HAP-1 (cell line): ENCODE measurements around the gene GREB1.

ENCODE experiments used
- DNase-seq, 2 experiments: peaks; one replicate each; pipeline ENCODE4 v3.0.0-alpha.2; 2016 to 2020; ENCODE audit warnings: low spot score in 2 of 2
- H3K27me3 ChIP-seq: fragments of 250-450 bp; sonication (Bioruptor Pico); 2 replicates; pipeline ENCODE4 v1.5.1; 2020; ENCODE audit warnings: low read depth, mild to moderate bottlenecking, moderate library complexity
- H3K36me3 ChIP-seq: fragments of 250-450 bp; sonication (Bioruptor Pico); replicated peaks from 2 replicates; pipeline ENCODE4 v1.5.1; 2020; ENCODE audit warnings: mild to moderate bottlenecking
- H3K4me1 ChIP-seq: fragments of 250-450 bp; sonication (Bioruptor Pico); 2 replicates; pipeline ENCODE4 v1.5.1; 2020; ENCODE audit warnings: mild to moderate bottlenecking
- H3K4me3 ChIP-seq: fragments of 250-450 bp; sonication (Bioruptor Pico); 2 replicates; pipeline ENCODE4 v1.5.1; 2020; ENCODE audit warnings: mild to moderate bottlenecking, moderate library complexity
- H3K9me3 ChIP-seq: fragments of 250-450 bp; sonication (Bioruptor Pico); 2 replicates; pipeline ENCODE4 v1.5.1; 2020; ENCODE audit warnings: mild to moderate bottlenecking, moderate library complexity
- in situ Hi-C: fragments of 300-500 bp; cut with MboI; formaldehyde crosslinking; loops from 3 replicates; pipeline ENCODE4 v1.14.3; 2020; ENCODE audit warnings: low sequenced_read_pairs, inconsistent platforms, mixed read lengths

GREB1 gene

GRCh38 chr2:11551569-11552259 lies 17.9 kb downstream of the GREB1 start:
- in situ Hi-C loops: no loop called here

GRCh38 chr2:11552260-11552638 lies 18.4 kb downstream of the GREB1 start:
- no peaks in the 10 kb centered on the region for H3K9me3 ChIP-seq
- no peak overlapping the region for H3K4me3 ChIP-seq
- no peaks in the 10 kb centered on the region for H3K36me3 ChIP-seq
- H3K27me3 ChIP-seq: no peaks in the 10 kb centered on the region
- peaks cover 3% of the 10 kb centered on the region for H3K4me1 ChIP-seq
- DNase-seq: no peak
- in situ Hi-C loops: no loop called here

More at GRCh38 chr2:11551569-11552259, 17.9 kb downstream of the GREB1 start:
- Histone ChIP-seq H3K4me1 (peaks cover 3% of the 10 kb centered on the region), H3K4me3 (no peak overlapping the region), H3K36me3 (no peaks in the 10 kb centered on the region), H3K9me3 (no peaks in the 10 kb centered on the region), H3K27me3 (no peaks in the 10 kb centered on the region)
- no peak for DNase-seq

- Histone ChIP-seq H3K27me3 (no peaks in the 10 kb centered on the region), H3K36me3 (no peaks in the 10 kb centered on the region), H3K4me3 (no peak overlapping the region), H3K4me1 (peaks cover 3% of the 10 kb centered on the region), H3K9me3 (no peaks in the 10 kb centered on the region)
- in situ Hi-C loops: no loop called here
- no peak for DNase-seq
These were observed 20.0 kb downstream of the GREB1 start for GRCh38 chr2:11553661-11554398.

GRCh38 chr2:11554399-11554716 lies 20.5 kb downstream of the GREB1 start:
- in situ Hi-C loops: no loop called here
- H3K4me1 ChIP-seq: peaks cover under 1% of the 10 kb centered on the region
- H3K36me3 ChIP-seq: no peaks in the 10 kb centered on the region
- no peak for DNase-seq
- no peak overlapping the region for H3K4me3 ChIP-seq
- H3K27me3 ChIP-seq: no peaks in the 10 kb centered on the region
- H3K9me3 ChIP-seq: no peaks in the 10 kb centered on the region

GRCh38 chr2:11556101-11556806 lies 22.4 kb downstream of the GREB1 start:
- H3K36me3 ChIP-seq: no peaks in the 10 kb centered on the region
- no peak overlapping the region for H3K4me3 ChIP-seq
- no peaks in the 10 kb centered on the region for H3K27me3 ChIP-seq
- H3K4me1 ChIP-seq: no peaks in the 10 kb centered on the region
- H3K9me3 ChIP-seq: no peaks in the 10 kb centered on the region
- DNase-seq: no peak
- in situ Hi-C loops: no loop called here

GRCh38 chr2:11558214-11558886 lies 24.5 kb downstream of the GREB1 start:
- Histone ChIP-seq H3K9me3 (no peaks in the 10 kb centered on the region), H3K36me3 (no peaks in the 10 kb centered on the region), H3K4me1 (no peaks in the 10 kb centered on the region), H3K4me3 (no peak overlapping the region), H3K27me3 (no peaks in the 10 kb centered on the region)
- in situ Hi-C loops: no loop called here
- DNase-seq: no peak

GRCh38 chr2:11559066-11559785 lies 25.4 kb downstream of the GREB1 start:
- Histone ChIP-seq H3K36me3 (no peaks in the 10 kb centered on the region), H3K9me3 (no peaks in the 10 kb centered on the region), H3K4me3 (no peak overlapping the region), H3K4me1 (no peaks in the 10 kb centered on the region), H3K27me3 (no peaks in the 10 kb centered on the region)
- in situ Hi-C loops: no loop called here
- DNase-seq: peak in 1 of 2 experiments; percentile 1

- H3K4me1 ChIP-seq: no peaks in the 10 kb centered on the region
These were observed 25.9 kb downstream of the GREB1 start for GRCh38 chr2:11559786-11560155.

GRCh38 chr2:11560806-11561205 lies 27.0 kb downstream of the GREB1 start:
- H3K27me3 ChIP-seq: no peaks in the 10 kb centered on the region
- no peaks in the 10 kb centered on the region for H3K4me1 ChIP-seq
- H3K36me3 ChIP-seq: no peaks in the 10 kb centered on the region
- no peaks in the 10 kb centered on the region for H3K9me3 ChIP-seq
- no peak for DNase-seq
- in situ Hi-C loops: no loop called here
- H3K4me3 ChIP-seq: no peak overlapping the region

More at GRCh38 chr2:11559786-11560155, 25.9 kb downstream of the GREB1 start:
- in situ Hi-C loops: no loop called here
- no peak for DNase-seq
- H3K9me3 ChIP-seq: no peaks in the 10 kb centered on the region
- no peaks in the 10 kb centered on the region for H3K36me3 ChIP-seq
- no peaks in the 10 kb centered on the region for H3K27me3 ChIP-seq
- no peak overlapping the region for H3K4me3 ChIP-seq

GRCh38 chr2:11562011-11562410 lies 28.2 kb downstream of the GREB1 start:
- Histone ChIP-seq H3K4me3 (no peak overlapping the region), H3K36me3 (no peaks in the 10 kb centered on the region), H3K27me3 (no peaks in the 10 kb centered on the region), H3K4me1 (no peaks in the 10 kb centered on the region), H3K9me3 (no peaks in the 10 kb centered on the region)
- DNase-seq: no peak
- in situ Hi-C loops: no loop called here

GRCh38 chr2:11562476-11562875 lies 28.6 kb downstream of the GREB1 start:
- Histone ChIP-seq H3K9me3 (no peaks in the 10 kb centered on the region), H3K4me1 (no peaks in the 10 kb centered on the region), H3K4me3 (no peak overlapping the region), H3K27me3 (no peaks in the 10 kb centered on the region), H3K36me3 (no peaks in the 10 kb centered on the region)
- no peak for DNase-seq
- in situ Hi-C loops: no loop called here

GRCh38 chr2:11563784-11564666 lies 30.2 kb downstream of the GREB1 start:
- Histone ChIP-seq H3K4me1 (no peaks in the 10 kb centered on the region), H3K9me3 (no peaks in the 10 kb centered on the region), H3K4me3 (no peak overlapping the region), H3K27me3 (no peaks in the 10 kb centered on the region), H3K36me3 (no peaks in the 10 kb centered on the region)
- in situ Hi-C loops: no loop called here
- no peak for DNase-seq
